ENCODE measurements around the gene SH3PXD2A. TPM values are rescaled to one million over a fixed set of nuclear protein-coding genes. Genes with fewer than 3 reads are reported as not detected.

SH3PXD2A gene
- total and polyA plus RNA-seq, 10 of the 15 experiments (the other 5 are each of a cell fraction or from before 2014, with no cell fraction given) = 0.63 to 14.0 (median 4.4) TPM

DNA sequence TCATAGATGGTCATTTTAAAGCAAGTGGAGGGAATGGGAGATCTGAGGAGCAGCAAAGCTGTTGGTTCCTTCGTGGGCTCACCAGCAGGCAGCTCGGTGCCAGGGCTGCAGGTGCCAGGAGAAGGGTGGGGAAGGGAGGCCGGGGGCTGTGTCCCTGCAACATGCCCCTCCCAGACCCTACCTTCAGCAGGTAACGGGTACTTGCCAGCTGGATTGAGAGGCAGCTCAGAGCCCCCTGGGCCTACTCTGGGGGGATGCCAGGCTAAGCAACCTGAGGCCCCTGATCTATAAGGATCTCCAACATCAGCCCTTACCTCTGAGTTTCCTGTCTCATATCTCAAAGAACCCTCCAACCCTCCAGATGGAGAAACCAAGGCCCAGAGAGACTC is 188.6 kb downstream of the SH3PXD2A start:
- Histone ChIP-seq H3K4me2 (ENCODE audit: control insufficient read depth, insufficient read depth) (no peak overlapping the region), H3K27me3 (replicated peaks in 1 of 2; ENCODE audit: control insufficient read depth in 2 of 2, insufficient read depth in 2 of 2, low read length in 1 of 2) (no peaks in the 10 kb centered on the region), H3K4me1 (ENCODE audit: control insufficient read depth, insufficient read depth, low read length) (no peaks in the 10 kb centered on the region), H3K79me2 (ENCODE audit: control insufficient read depth, insufficient read depth, low read length) (no peaks in the 10 kb centered on the region; the same call in none of the 2 replicates), H3K4me3 (no peak overlapping the region), H3K9me3 (replicated peaks; ENCODE audit: control insufficient read depth, insufficient read depth, low read length) (no peaks in the 10 kb centered on the region), H3K27ac (ENCODE audit: control insufficient read depth, insufficient read depth) (no peak overlapping the region), H2AFZ (ENCODE audit: control insufficient read depth, low read depth, low read length) (no peak overlapping the region), H3K36me3 (ENCODE audit: control insufficient read depth in 2 of 2, insufficient read depth in 2 of 2, low read length in 1 of 2) (peaks cover 2 to 13% of the 10 kb centered on the region in 2 experiments; a peak in 3 of 4 replicates), H3K9ac (ENCODE audit: control insufficient read depth, insufficient read depth, low read length) (no peak overlapping the region), H4K20me1 (ENCODE audit: control insufficient read depth, insufficient read depth) (no peaks in the 10 kb centered on the region; the same call in 1 of the 2 replicates)
- BruUV-seq (replicated peaks) = no TSS peak
- intact Hi-C loops (cut with micrococcal nuclease; ENCODE audit: unreplicated experiment) (no loop called here), in situ Hi-C loops (cut with MboI) (no loop called here)
- SMC1A ChIA-PET (ENCODE audit: uncharacterized antibody, unreplicated experiment) = interaction anchor here (0.7 to 1.6 kb wide), 6 partner anchors 8 to 20 kb away, joined by 3 to 5 read pairs (median 3); no protein-coding TSS in a partner anchor
- RAD21 ChIA-PET (ENCODE audit: unreplicated experiment) = no interaction called here
- CTCF ChIA-PET = interaction anchor here (0.9 to 4.4 kb wide), 8 partner anchors 8 to 184 kb away, joined by 3 to 31 read pairs (median 4); no protein-coding TSS in a partner anchor
- no peak for FAIRE-seq
- no peak for ATAC-seq
- no peak for DNase-seq (ENCODE audit: low read depth, low spot score)
- POLR2A ChIA-PET = no interaction called here
- TF ChIP-seq SUPT20H (IDR thresholded peaks at IDR 0.05; ENCODE audit: borderline replicate concordance, control insufficient read depth, low read depth, low read length) (no peak), MXI1 (IDR thresholded peaks at IDR 0.05; ENCODE audit: low read depth, low read length) (no peak), EED (IDR thresholded peaks at IDR 0.05; ENCODE audit: low read depth) (no peak), USF2 (IDR thresholded peaks at IDR 0.05; ENCODE audit: borderline replicate concordance, low read depth, low read length) (no peak), FOS (IDR thresholded peaks at IDR 0.05; ENCODE audit: borderline replicate concordance, extremely low read depth, insufficient read length) (no peak), ZNF622 (IDR thresholded peaks at IDR 0.05) (no peak), HDAC6 (IDR thresholded peaks at IDR 0.05; ENCODE audit: unreplicated experiment) (no peak), STAT3 (IDR thresholded peaks at IDR 0.05; ENCODE audit: low read depth, low read length) (no peak), POLR2AphosphoS5 (IDR thresholded peaks at IDR 0.05; ENCODE audit: low read length) (no peak)
- TF ChIP-seq, protein P1, sequence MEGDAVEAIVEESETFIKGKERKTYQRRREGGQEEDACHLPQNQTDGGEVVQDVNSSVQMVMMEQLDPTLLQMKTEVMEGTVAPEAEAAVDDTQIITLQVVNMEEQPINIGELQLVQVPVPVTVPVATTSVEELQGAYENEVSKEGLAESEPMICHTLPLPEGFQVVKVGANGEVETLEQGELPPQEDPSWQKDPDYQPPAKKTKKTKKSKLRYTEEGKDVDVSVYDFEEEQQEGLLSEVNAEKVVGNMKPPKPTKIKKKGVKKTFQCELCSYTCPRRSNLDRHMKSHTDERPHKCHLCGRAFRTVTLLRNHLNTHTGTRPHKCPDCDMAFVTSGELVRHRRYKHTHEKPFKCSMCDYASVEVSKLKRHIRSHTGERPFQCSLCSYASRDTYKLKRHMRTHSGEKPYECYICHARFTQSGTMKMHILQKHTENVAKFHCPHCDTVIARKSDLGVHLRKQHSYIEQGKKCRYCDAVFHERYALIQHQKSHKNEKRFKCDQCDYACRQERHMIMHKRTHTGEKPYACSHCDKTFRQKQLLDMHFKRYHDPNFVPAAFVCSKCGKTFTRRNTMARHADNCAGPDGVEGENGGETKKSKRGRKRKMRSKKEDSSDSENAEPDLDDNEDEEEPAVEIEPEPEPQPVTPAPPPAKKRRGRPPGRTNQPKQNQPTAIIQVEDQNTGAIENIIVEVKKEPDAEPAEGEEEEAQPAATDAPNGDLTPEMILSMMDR (IDR thresholded peaks at IDR 0.05 in 2 of 3, conservative IDR thresholded peaks at IDR 0.05 in 1 of 3; ENCODE audit: control insufficient read depth in 2 of 3, extremely low read depth in 1 of 3, insufficient read depth in 1 of 3, low read depth in 3 of 3, low read length in 3 of 3) = no peak
- WGBS (ENCODE audit: insufficient coverage, insufficient replicate concordance, low lambda C conversion rate, missing lambda C conversion rate) = 46% methylated on average over 4 of the region's 4 CpGs

All from GM12878 (cell line).